Measurements from ENCODE around the gene NUP214.

DNA sequence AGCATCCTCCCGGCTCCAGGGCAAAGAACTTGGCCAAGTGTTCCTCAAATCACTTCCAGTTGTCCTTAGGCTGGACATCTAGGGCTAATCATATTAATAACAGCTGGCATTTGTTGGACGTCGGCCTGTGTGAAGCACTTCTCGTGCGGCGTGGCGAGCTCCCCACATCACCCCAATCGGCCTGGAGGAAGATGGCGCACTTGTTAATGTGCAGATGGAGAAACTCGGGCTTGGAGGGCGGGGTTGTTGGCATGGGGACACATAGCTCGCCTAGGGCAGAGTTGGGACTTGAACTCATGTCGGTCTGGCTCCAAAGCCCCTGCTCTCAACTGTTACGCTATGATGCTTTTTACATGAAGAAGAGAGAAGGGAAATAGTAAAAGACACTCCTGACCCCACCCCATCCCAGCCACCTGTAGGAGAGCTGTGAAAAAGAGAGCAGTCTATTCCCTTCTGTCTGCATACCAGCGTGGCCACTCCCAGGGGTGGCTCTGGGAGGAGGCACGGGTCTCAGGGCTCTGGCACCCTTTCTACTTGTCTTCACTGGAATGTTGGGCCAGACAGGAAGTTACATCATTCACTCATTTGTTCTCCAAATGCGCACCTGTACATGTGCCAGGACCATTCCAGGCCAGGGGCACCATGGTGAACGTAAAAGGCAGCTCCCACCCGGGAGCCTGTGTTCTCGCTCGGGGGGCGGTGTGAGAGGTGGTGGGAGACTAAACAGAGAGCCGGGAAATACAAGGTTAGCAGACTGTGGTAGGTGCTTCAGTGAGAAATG is 12.8 kb upstream of the NUP214 start:
- no peak for TF ChIP-seq EZH2 (IDR thresholded peaks at IDR 0.05; ENCODE audit: borderline replicate concordance, low read depth, low read length, poor library complexity, severe bottlenecking)
- TF ChIP-seq, protein P1, sequence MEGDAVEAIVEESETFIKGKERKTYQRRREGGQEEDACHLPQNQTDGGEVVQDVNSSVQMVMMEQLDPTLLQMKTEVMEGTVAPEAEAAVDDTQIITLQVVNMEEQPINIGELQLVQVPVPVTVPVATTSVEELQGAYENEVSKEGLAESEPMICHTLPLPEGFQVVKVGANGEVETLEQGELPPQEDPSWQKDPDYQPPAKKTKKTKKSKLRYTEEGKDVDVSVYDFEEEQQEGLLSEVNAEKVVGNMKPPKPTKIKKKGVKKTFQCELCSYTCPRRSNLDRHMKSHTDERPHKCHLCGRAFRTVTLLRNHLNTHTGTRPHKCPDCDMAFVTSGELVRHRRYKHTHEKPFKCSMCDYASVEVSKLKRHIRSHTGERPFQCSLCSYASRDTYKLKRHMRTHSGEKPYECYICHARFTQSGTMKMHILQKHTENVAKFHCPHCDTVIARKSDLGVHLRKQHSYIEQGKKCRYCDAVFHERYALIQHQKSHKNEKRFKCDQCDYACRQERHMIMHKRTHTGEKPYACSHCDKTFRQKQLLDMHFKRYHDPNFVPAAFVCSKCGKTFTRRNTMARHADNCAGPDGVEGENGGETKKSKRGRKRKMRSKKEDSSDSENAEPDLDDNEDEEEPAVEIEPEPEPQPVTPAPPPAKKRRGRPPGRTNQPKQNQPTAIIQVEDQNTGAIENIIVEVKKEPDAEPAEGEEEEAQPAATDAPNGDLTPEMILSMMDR (conservative IDR thresholded peaks at IDR 0.05; ENCODE audit: low read depth, low read length) = no peak
